Cardiac fibroblast (primary cell): ENCODE data around the gene SPACA9.

Experiments
- DNase-seq, 2 donors: peaks; one replicate each; pipeline versions ENCODE4 v3.0.0 to v3.0.0-alpha.2; 2010; ENCODE audit warnings: low read depth in 2 of 2
- H3K4me3 ChIP-seq, 2 donors: replicated peaks in 1 of 2; 1 replicate in 1 of 2; 2 replicates in 1 of 2; pipeline ENCODE4 v1.5.1; 2011; ENCODE audit warnings: low read depth in 2 of 2, low read length in 2 of 2, mild to moderate bottlenecking in 2 of 2, moderate library complexity in 1 of 2
- CTCF ChIP-seq: IDR thresholded peaks from one replicate; pipeline ENCODE4 v1.5.1; 2011; ENCODE audit warnings: low read depth, mild to moderate bottlenecking, low read length, inconsistent platforms

Gene SPACA9

GRCh38 chr9:132912131-132912530 lies 33.4 kb downstream of the SPACA9 start:
- no peak for DNase-seq
- no peak overlapping the region for H3K4me3 ChIP-seq
- no peak for TF ChIP-seq CTCF

DNA sequence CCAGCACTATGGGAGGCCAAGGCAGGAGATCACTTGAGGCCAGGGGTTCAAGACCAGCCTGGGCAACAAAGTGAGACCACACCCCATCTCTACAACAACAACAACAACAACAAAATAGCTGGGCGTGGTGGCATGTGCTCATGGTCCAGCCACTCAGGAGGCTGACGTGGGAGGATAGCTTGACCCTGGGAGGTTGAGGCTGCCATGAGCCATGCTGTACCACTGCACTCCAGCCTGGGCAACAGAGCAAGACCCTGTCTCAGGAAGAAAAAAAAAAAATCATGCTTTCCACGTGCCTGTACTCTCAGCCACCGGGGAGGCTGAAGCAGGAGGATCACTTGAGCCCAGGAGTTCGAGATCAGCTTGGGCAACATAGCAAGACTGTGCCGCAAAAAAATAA lies 36.2 kb downstream of the SPACA9 start:
- no peak for DNase-seq
- H3K4me3 ChIP-seq: no peak overlapping the region
- TF ChIP-seq CTCF: no peak

DNA sequence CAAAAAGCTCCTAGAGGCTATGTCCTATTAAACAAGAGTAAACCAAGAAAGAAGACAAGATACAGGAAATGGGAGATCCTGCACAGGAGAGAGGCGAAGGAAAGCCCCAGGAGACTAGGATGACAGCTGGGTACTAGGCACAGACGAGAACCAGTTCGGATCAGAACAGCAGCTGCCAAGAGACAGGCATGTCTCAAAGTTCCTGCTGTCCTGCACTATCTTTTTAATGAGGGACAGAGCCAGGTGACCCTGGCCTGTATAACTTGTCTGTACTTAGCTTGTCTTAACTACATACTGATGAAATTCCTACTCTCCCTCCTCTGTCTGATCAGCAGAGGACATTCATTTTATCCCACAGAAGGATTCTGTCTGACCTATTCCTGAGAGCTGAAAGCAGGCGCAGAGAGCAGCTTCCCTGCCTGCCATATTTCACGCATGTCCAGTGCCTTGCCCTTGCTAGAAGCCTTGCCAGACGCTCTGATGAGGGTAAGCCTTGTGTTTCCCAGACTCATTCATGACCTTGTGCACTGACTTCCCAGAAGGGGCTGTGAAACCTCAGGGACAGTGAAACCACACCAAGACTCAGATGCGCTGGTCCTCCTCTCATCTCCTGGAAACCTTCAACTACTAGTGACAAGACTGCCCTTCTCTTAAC lies 41.0 kb downstream of the SPACA9 start:
- DNase-seq: no peak
- no peak overlapping the region for H3K4me3 ChIP-seq

DNA sequence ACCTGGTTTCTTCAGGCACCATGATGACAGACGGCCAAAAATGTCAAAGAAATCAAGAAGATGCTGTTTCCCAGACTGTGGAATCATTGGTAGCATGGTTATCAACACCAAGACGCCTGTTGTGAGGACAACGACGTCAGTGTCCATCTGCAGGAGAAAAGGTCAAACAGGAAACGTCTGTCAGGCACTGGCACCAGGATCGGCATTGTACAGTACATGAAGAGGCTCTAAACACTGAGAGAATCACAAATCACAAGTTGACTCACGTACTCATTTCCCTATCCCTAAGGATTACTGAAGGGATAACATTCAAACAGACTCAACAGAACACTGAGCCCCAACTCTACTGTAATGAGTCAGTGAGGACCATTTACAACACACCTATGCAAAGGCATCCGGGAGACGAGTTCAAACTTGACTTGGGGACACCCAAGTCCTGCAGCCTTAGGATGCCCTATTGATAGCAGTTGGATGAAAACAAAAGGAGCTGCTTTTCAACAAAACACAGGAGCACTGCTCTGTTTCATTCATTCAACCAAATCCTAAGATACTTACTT lies 44.7 kb downstream of the SPACA9 start:
- DNase-seq: no peak
- TF ChIP-seq CTCF: no peak
- H3K4me3 ChIP-seq: no peak overlapping the region

More for the DNA sequence above, 41.0 kb downstream of the SPACA9 start:
- no peak for TF ChIP-seq CTCF

DNA sequence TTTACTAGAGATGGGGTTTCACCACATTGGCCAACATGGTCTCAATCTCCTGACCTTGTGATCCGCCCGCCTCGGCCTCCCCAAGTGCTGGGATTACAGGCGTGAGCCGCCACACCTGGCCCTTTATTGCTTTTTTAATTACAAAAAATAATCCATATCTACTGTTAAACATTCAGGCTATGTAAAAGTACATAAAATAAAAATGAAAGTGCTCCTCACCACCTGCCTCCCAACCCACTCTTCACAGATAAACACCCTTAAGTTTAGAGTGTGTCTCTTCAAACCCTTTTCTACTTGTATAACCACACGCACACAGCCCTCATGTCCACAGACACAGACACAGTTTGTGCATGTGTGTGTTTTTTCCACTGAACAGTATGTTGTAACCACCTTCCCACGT lies 49.0 kb downstream of the SPACA9 start:
- no peak for TF ChIP-seq CTCF
- no peak overlapping the region for H3K4me3 ChIP-seq
- no peak for DNase-seq

DNA sequence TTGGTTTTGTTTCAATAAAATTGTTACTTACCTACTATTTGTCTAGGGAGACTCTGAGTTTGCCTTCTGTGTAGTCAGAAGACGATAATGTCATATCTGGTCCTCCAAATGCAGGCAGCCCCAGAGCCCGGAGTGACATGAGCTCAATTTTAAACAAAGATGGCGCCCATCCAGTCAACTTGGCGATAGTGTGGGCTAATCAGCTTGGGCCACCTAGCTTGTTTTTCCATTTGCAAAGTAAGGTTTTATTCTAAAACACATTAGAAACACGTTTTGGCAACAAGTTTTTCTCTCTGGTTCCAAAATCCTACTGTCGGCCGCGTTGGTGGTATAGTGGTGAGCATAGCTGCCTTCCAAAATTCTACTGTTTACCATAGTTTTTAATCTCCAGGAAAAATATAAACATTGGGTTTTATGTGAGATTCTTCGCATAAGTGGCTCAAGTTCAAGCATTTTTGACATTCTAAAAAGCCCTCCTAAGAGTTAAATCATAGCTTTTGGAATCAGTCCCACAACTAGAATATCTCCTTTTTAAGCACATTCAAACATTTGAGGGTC lies 52.6 kb downstream of the SPACA9 start:
- TF ChIP-seq CTCF: no peak
- no peak for DNase-seq
- H3K4me3 ChIP-seq: no peak overlapping the region
